ENCODE results near the gene TBXAS1.

DNA sequence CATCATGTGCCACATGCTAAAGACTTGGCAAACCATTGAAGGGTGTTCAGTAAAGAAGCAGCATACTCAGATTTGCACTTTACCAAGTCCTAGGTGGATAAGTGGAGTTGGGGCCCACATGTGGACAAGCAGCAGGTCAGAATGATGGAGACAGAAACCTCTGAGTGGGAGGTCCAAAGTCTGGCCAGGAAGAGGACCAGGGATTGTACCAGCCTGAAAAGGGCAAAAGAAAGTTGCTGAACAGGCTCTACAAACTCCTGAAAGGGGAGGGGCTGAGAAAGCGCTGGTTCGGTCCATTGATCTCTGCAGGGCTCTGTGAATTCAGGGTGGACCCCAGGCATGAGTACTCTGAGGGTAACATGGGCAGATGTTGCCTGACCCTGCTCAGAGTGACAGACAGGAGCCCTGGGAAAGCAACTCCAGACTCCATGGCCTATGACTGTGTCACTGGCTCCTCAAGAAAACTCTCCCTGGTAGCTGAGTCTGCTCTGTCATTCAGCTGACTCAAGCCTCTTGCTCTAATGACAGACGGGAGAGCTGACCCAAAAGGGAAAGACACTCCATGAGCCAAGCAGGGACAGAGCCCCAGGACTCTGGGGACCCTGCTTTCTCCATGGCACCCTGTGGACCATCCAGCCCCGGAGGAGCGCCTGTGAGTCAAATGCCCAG is 68.5 kb downstream of the TBXAS1 start:
- TF ChIP-seq, protein P1, sequence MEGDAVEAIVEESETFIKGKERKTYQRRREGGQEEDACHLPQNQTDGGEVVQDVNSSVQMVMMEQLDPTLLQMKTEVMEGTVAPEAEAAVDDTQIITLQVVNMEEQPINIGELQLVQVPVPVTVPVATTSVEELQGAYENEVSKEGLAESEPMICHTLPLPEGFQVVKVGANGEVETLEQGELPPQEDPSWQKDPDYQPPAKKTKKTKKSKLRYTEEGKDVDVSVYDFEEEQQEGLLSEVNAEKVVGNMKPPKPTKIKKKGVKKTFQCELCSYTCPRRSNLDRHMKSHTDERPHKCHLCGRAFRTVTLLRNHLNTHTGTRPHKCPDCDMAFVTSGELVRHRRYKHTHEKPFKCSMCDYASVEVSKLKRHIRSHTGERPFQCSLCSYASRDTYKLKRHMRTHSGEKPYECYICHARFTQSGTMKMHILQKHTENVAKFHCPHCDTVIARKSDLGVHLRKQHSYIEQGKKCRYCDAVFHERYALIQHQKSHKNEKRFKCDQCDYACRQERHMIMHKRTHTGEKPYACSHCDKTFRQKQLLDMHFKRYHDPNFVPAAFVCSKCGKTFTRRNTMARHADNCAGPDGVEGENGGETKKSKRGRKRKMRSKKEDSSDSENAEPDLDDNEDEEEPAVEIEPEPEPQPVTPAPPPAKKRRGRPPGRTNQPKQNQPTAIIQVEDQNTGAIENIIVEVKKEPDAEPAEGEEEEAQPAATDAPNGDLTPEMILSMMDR (IDR thresholded peaks at IDR 0.05 in 4 of 5, conservative IDR thresholded peaks at IDR 0.05 in 1 of 5) = no peak
- TF ChIP-seq POLR2A (IDR thresholded peaks at IDR 0.05) = no peak

Measured in gastrocnemius medialis (tissue), 4 donors.